GM19395 (cell line): ENCODE data around the gene TEAD1.
"Not testable (repeated sequence)": the region's sequence is repeated elsewhere in the genome, so short reads cannot be mapped to it uniquely, and the experiment has no call there.

ENCODE experiments used
- ATAC-seq: cut with Tn5 transposase; IDR thresholded peaks from one replicate; pipeline ENCODE4 v1.9.1; 2021; ENCODE audit warnings: mild to moderate bottlenecking, moderate library complexity; ENCODE audit not compliant: unreplicated experiment

TEAD1 gene

DNA sequence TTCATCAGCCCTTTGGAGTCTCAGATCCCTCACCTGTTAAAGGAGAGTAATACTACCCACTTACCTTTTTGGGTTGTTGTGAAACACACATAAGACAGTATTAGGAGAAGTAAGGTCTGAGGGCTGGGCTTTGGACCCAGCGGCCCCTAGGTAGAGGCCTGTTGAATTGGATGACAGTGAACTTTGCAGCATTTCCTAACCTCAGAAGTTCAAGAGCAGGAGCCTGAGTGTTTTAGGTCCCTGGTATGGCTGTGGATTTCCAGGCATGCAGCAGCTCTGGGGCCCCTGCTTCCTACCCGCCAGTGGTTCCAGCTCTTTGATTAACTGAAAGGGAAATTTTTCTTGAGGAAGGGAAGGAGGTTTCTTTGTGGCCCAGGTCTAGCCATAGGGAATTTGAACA is 58.9 kb downstream of the TEAD1 start:
- no peak for ATAC-seq

- no peak for ATAC-seq
Measured at GRCh38 chr11:12734625-12735024, 60.4 kb downstream of the TEAD1 start.

GRCh38 chr11:12735262-12735661 is 61.0 kb downstream of the TEAD1 start:
- no peak for ATAC-seq

DNA sequence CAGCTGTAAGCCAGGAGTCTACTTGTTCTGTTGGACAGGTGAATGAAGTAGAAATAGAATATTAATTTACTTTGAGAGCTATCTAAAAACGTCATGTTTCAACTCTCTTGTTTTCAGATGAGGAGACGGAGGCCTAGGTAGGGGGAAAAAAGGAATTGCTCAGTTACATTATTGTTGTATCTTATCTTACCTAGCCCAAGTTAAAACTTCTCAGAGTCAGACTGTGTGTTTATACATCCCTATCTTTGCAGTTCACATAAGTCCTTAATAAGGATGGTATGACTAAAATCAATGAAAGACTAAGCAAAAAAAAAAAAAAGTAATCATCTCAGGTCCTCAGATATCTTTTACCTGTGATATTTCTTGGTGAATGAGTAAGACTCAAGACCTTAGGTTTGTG is 62.8 kb downstream of the TEAD1 start:
- ATAC-seq = no peak

DNA sequence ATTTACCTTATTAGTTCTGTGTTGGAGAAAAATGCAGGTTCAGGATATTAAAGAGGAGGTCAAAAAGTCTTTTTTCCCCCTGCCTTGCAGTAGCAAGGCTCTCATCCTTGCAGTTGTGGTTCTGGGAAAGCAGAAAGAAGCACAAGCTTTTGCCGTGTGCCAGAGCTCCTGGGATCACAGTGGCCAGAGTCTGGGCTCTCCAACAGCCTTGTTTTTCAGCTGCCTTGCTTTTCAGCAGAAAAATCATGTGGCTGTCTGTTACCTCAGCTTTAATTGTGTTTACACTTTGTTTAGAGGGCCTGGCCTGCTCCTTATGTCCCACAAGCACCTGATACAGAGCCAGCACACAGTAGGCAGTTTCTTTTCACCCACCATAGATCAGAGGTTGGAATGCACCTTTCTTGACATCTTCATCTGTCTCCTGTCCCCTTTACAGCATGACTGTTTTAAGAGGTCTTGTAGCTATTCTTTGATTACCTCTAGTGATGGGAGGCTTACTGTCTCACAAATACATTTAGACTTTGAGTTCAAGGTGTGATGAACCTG is 67.5 kb downstream of the TEAD1 start:
- no peak for ATAC-seq

DNA sequence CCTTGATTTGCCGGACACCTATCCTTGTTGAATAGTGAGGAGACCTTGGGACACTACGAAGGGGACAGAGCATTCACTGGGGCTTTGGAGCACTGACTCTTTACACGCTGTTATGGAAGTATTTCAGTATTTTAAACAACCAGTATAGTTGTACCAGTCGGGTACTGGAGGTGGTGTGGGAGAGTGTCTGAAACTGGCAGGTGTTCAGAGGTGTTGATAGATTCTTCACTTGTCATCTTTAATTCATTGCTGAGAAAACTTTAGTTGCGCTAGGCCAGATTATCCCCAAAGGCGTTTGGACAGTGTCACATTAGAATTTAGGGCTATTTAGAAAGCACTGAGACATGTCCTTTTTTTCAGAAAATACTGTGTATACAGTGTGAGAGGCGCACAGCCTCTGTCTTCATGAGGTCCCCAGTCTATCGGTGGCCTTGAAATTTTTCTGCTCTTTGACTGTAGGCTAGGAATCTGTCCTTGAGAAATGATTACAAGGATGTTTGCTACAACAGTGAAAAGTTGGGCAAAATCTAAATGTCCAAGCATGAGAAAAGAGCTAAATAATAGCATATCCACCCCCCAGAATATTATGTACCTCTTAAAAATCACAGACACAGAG is 69.7 kb downstream of the TEAD1 start:
- no peak for ATAC-seq

- ATAC-seq = no peak
Measured at GRCh38 chr11:12744826-12745502, 70.7 kb downstream of the TEAD1 start.

- no peak for ATAC-seq
Measured at GRCh38 chr11:12745787-12746186, 71.6 kb downstream of the TEAD1 start.

DNA sequence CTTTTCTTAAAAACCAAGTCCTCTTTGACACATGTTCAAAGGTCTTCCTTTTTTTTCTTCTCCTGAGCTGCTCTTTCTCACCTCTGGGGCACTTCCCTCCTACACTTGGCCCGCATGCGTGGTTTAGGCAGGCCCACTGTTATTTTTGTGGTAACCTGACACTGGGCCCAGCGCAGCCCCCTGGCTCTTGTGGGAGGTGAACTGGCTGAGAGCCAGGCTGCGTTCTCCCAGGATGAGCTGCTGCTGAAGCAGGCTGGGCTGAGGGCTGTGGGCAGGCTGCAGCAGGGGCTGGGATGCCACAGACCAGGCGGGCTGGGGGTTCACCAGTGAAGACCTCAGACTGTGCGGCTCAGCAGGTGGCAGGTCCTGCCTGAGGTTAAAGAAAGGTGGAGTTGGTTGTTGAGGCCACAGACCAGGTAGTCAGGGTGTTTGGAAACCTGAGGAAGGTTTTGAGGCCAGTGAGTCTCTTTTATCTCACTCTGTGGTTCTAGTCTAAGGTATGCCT is 72.4 kb downstream of the TEAD1 start:
- ATAC-seq = no peak

- no peak for ATAC-seq
Measured at GRCh38 chr11:12748561-12748960, 74.3 kb downstream of the TEAD1 start.

DNA sequence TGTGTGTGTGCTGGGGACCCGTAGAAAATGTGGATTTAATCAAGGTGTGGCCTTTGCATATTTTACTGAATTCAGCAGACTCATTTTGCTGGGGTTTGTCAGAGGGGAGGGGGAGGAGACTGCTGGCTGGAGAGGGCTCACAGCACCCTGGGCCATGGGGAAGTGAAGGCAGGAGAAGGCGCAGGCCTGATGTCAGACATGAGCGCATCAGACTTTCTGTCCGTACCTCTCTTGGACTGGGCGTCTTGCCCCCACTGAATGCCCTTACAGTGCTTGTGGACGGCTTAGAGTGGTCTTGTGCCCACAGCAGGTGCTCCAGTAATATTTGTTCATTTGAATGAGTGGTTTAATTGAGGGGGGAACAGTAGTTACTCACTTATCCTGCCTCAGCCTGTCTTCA is 75.2 kb downstream of the TEAD1 start:
- no peak for ATAC-seq

DNA sequence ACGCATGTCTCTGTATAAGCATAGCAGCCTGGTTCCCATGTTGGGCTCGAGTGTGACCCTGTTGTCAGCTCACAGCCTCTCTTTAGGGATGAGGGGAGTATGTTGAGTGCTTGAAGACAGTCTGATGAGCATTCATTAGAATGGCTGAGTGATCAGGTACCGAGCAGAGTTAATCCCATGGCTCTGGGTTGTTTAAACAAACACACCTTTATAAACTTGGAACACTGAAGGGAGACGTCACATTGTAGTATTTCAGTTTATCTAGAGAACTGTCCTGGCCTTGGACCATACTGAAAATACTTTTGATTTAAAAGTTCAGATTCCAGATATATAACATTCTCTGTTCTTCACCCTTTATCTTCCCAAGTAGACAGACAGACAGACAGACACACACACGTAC is 76.0 kb downstream of the TEAD1 start:
- ATAC-seq = no peak

DNA sequence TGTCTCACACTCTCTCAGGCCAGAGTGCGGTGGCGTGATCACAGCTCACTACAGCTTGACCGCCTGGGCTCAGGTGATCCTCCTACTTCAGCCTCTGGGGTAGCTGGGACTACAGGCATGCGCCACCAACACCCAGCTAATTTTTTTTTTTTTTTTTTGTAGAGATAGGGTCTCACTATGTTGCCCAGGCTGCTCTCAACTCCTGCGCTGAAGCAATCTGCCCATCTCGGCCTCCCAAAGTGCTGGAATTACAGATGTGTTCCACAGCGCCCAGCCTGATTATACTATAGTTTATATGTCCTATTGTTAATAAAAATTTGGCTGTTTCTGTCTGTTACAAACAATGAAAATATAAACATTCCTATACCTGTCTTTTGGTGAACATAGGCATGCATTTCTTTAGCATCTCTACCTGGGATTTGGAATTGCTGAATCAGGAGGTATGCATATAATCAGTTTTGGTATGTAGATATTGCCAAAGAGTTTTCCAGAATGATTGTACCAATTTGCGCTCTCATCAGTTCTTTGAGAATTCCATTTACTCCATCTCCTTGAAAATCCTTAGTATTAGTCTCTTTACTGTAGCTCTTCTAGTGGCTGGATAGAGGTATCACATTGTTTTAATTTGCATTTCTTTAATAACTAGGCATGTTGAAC is 78.8 kb downstream of the TEAD1 start:
- ATAC-seq = no peak

DNA sequence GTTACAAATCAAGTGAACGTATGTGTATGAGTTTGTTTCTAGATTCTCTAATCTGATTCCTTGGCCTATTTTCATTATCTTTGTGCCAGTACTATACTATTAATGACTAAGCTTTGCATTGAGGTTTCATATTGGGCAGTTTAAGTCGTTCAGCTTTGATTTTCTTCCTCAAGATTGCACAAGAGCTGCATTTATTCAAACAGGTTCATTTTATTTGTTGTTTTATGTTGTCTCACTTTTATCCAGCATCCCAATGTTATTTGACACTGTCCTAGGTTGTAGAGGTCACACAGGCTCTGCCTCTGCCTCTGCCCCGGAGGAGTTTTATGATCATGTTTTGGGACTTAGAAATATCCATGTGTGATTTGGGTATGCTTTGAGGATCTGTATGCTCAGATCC is 79.8 kb downstream of the TEAD1 start:
- ATAC-seq = no peak

DNA sequence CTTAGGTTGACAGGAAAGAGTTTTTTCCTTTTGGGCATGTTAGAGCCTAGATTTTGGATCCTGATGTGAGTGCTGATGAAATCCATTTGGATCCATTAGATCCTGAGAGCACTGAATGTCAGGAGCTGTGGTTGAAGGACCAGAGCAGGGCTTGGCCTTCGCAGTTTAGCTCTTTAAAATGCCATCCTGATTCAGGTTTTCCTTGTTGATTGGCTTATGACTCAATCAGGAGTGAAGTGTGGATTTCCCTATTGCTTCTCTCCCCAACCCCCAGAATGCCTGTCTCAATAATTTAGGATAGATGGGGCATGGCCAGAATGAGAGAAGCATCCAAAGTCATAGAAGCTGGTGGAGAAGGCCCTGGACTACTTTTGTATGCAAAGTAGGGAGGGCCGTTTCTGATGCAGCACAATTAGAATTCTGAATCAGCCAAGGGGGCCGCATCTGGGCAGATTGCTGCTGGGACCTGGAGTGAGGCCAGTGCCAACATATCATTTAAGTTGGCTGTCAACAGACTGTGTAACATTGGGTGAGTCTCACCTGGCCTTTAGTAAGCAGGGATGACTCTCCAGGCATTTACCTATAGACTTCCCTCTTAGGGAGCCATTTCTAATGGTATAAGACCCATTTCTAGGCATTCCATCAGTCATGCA is 80.5 kb downstream of the TEAD1 start:
- ATAC-seq = no peak

GRCh38 chr11:12755510-12756453 is 81.6 kb downstream of the TEAD1 start:
- ATAC-seq = no peak

GRCh38 chr11:12756454-12756806 is 82.2 kb downstream of the TEAD1 start:
- ATAC-seq = no peak

GRCh38 chr11:12756867-12757266 is 82.6 kb downstream of the TEAD1 start:
- no peak for ATAC-seq

DNA sequence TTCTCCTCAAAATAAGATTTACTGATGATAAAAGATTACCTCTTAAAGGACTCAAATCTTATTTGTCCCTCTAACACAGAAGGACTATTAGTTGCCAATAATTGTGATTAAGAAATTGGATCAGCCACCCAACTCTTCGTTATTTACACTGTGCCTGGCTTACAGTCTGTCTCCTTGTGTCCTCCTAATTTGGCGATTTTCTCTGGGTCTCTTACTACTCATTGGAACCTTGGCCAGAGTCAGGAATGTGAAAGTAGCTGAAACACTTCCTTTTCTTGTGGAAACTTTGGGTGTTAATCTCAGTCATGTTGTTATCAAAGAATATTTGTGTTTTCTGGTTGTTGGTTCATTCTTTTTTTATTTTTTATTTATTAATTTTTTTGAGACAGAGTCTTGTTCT is 83.2 kb downstream of the TEAD1 start:
- no peak for ATAC-seq

DNA sequence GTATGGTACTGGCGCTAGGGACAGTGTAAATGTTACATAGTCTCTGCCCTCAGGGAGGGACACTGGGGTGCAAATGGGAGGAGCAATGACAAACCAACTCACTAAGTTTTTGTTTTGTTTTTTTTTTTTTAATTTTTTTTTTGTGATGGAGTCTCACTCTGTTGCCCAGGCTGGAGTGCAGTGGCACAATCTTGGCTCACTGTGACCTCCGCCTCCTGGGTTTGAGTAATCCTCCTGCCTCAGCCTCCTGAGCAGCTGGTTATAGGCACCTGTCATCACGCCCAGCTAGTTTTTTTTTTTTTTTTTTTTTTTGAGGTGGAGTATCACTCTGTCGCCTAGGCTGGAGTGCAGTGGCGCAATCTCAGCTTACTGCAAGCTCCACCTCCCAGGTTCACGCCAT is 83.9 kb downstream of the TEAD1 start:
- ATAC-seq = not testable (repeated sequence)
